Nephron (organoid): ENCODE measurements around the gene FBXW8.
A peak's percentile ranks its signal among the peaks of the same experiment; 100 is the strongest.

Experiments used
- H3K27ac Mint-ChIP-seq, 3 experiments: 2 replicates each; pipeline ENCODE4 v1.8.0; 2020; ENCODE audit warnings: mixed read lengths in 3 of 3, mild to moderate bottlenecking in 2 of 3, moderate library complexity in 1 of 3
- H3K27me3 Mint-ChIP-seq: 2 replicates; pipeline ENCODE4 v1.8.0; 2021; ENCODE audit warnings: low read depth, mild to moderate bottlenecking, moderate library complexity, mixed read lengths
- H3K36me3 Mint-ChIP-seq: 2 replicates; pipeline ENCODE4 v1.8.0; 2020; ENCODE audit warnings: low read depth, mixed read lengths
- H3K4me1 Mint-ChIP-seq: 2 replicates; pipeline ENCODE4 v1.8.0; 2020; ENCODE audit warnings: mixed read lengths
- H3K4me3 Mint-ChIP-seq, 3 experiments: 2 replicates each; pipeline ENCODE4 v1.8.0; 2020; ENCODE audit warnings: mild to moderate bottlenecking in 3 of 3, mixed read lengths in 3 of 3, moderate library complexity in 2 of 3
- H3K9me3 Mint-ChIP-seq: 2 replicates; pipeline ENCODE4 v1.8.0; 2020; ENCODE audit warnings: mixed read lengths
- CTCF ChIP-seq, 3 experiments: fragments of 200-600 bp; sonication (generic); IDR thresholded peaks; one replicate each; pipeline ENCODE4 v1.5.0; 2021; ENCODE audit warnings: antibody characterized with exemption in 3 of 3; ENCODE audit not compliant: unreplicated experiment in 3 of 3

FBXW8 gene

GRCh38 chr12:116948298-116948697, 37.5 kb downstream of the FBXW8 start:
- peaks cover 19% of the 10 kb centered on the region for H3K4me1 Mint-ChIP-seq
- peaks cover 10% of the 10 kb centered on the region for H3K9me3 Mint-ChIP-seq
- H3K36me3 Mint-ChIP-seq: peaks cover 72% of the 10 kb centered on the region
- H3K27ac Mint-ChIP-seq: no peak overlapping the region
- H3K27me3 Mint-ChIP-seq: no peaks in the 10 kb centered on the region
- TF ChIP-seq CTCF (IDR thresholded peaks at IDR 0.05; ENCODE audit: unreplicated experiment in 3 of 3): no peak
- no peak overlapping the region for H3K4me3 Mint-ChIP-seq

GRCh38 chr12:116950628-116951325, 40.0 kb downstream of the FBXW8 start:
- TF ChIP-seq CTCF (IDR thresholded peaks at IDR 0.05; ENCODE audit: unreplicated experiment in 3 of 3): no peak
- Mint-ChIP-seq H3K9me3 (no peaks in the 10 kb centered on the region), H3K36me3 (peaks cover 62% of the 10 kb centered on the region), H3K4me3 (no peak overlapping the region), H3K4me1 (peaks cover 30% of the 10 kb centered on the region), H3K27ac (peak overlapping the region in 1 of 3 experiments; percentile 42), H3K27me3 (no peaks in the 10 kb centered on the region)

- H3K27me3 Mint-ChIP-seq: no peaks in the 10 kb centered on the region
- H3K36me3 Mint-ChIP-seq: peaks cover 36% of the 10 kb centered on the region
- peaks cover 33% of the 10 kb centered on the region for H3K4me1 Mint-ChIP-seq
- TF ChIP-seq CTCF (IDR thresholded peaks at IDR 0.05; ENCODE audit: unreplicated experiment in 3 of 3): no peak
- no peak overlapping the region for H3K4me3 Mint-ChIP-seq
- no peaks in the 10 kb centered on the region for H3K9me3 Mint-ChIP-seq
- peak overlapping the region in 1 of 3 experiments; percentile 49 for H3K27ac Mint-ChIP-seq
Measured at GRCh38 chr12:116954710-116955381, 44.1 kb downstream of the FBXW8 start.

GRCh38 chr12:116955382-116956021, 44.8 kb downstream of the FBXW8 start:
- TF ChIP-seq CTCF (IDR thresholded peaks at IDR 0.05; ENCODE audit: unreplicated experiment in 3 of 3): no peak
- H3K27me3 Mint-ChIP-seq: no peaks in the 10 kb centered on the region
- H3K4me3 Mint-ChIP-seq: no peak overlapping the region
- no peaks in the 10 kb centered on the region for H3K9me3 Mint-ChIP-seq
- H3K36me3 Mint-ChIP-seq: peaks cover 30% of the 10 kb centered on the region
- peak overlapping the region in 1 of 3 experiments; percentile 49 for H3K27ac Mint-ChIP-seq
- H3K4me1 Mint-ChIP-seq: peaks cover 27% of the 10 kb centered on the region

- H3K36me3 Mint-ChIP-seq: peaks cover 15% of the 10 kb centered on the region
- H3K9me3 Mint-ChIP-seq: no peaks in the 10 kb centered on the region
Measured at GRCh38 chr12:116958402-116959197, 47.9 kb downstream of the FBXW8 start.

More at GRCh38 chr12:116958402-116959197, 47.9 kb downstream of the FBXW8 start:
- H3K4me3 Mint-ChIP-seq: no peak overlapping the region
- H3K27me3 Mint-ChIP-seq: peaks cover 3% of the 10 kb centered on the region
- peaks cover 26% of the 10 kb centered on the region for H3K4me1 Mint-ChIP-seq
- no peak for TF ChIP-seq CTCF (IDR thresholded peaks at IDR 0.05; ENCODE audit: unreplicated experiment in 3 of 3)
- H3K27ac Mint-ChIP-seq: no peak overlapping the region
